K562 treated with DMSO at 1 percent for 4 hours (cell line): ENCODE data around the gene ORAI3. TPM values are rescaled to one million over a fixed set of nuclear protein-coding genes. Genes with fewer than 3 reads are reported as not detected.

ENCODE experiments used
- total RNA-seq: library from RNA; unstranded; fragments of 300-600 nt; gene quantifications from 2 replicates; pipeline ENCODE4 v1.2.3, GENCODE V29; 2022; ENCODE audit not compliant: insufficient read depth

ORAI3 gene
- 33.5 and 53.4 TPM in 2 replicates for total RNA-seq

GRCh38 chr16:30948667-30949649 is at the start of gene ORAI3:
ORAI3 (plus strand) TSS chr16:30949068; CDS start chr16:30949290, 222 bp downstream.

GRCh38 chr16:30923554-30924075 is 25.3 kb upstream of the ORAI3 start, which contains the start of gene FBXL19:
FBXL19 (plus strand) TSS chr16:30923572; CDS start chr16:30925755, 2,183 bp downstream.

GRCh38 chr16:30957456-30958174 is 8.7 kb downstream of the ORAI3 start, which contains the start of gene SETD1A:
SETD1A (plus strand) TSS chr16:30957754; CDS start chr16:30958732, 978 bp downstream.

GRCh38 chr16:30984669-30985400 is 36.0 kb downstream of the ORAI3 start, which contains the start of gene HSD3B7:
HSD3B7 (plus strand) TSS chr16:30985207; CDS start chr16:30985659, 452 bp downstream.

Other genes starting within 250 kb of the ORAI3 start
- 31.6 and 38.1 TPM in 2 replicates for gene SRCAP, start 249.9 kb upstream of the ORAI3 start, total RNA-seq
- gene PHKG2, start 200.6 kb upstream of the ORAI3 start, total RNA-seq: 49.9 and 50.4 TPM in 2 replicates
- gene CFAP119, start 187.0 kb upstream of the ORAI3 start, total RNA-seq: 8.3 and 10.7 TPM in 2 replicates
- gene RNF40, start 186.7 kb upstream of the ORAI3 start, total RNA-seq: 59.0 and 76.4 TPM in 2 replicates
- gene ZNF629, start 161.9 kb upstream of the ORAI3 start, total RNA-seq: 8.6 and 11.0 TPM in 2 replicates
- gene BCL7C, start 55.0 kb upstream of the ORAI3 start, total RNA-seq: 23.3 and 23.5 TPM in 2 replicates
- gene CTF1, start 52.5 kb upstream of the ORAI3 start, total RNA-seq: 4.3 and 5.5 TPM in 2 replicates
- 17.3 and 25.8 TPM in 2 replicates for gene FBXL19, start 25.5 kb upstream of the ORAI3 start, total RNA-seq
- 14.5 and 23.8 TPM in 2 replicates for gene SETD1A, start 8.7 kb downstream of the ORAI3 start, total RNA-seq
- 44.6 and 47.9 TPM in 2 replicates for gene HSD3B7, start 36.1 kb downstream of the ORAI3 start, total RNA-seq
- 0.31 TPM in 1 of 2 replicates, not detected in the other for gene STX1B, start 61.6 kb downstream of the ORAI3 start, total RNA-seq
- gene STX4, start 84.5 kb downstream of the ORAI3 start, total RNA-seq: 44.1 and 45.2 TPM in 2 replicates
- gene ZNF668, start 125.2 kb downstream of the ORAI3 start, total RNA-seq: 13.4 and 15.6 TPM in 2 replicates
- 12.6 and 13.5 TPM in 2 replicates for gene ZNF646, start 125.4 kb downstream of the ORAI3 start, total RNA-seq
- 3.8 and 4.7 TPM in 2 replicates for gene PRSS53, start 139.9 kb downstream of the ORAI3 start, total RNA-seq
- 148 and 159 TPM in 2 replicates for gene VKORC1, start 145.7 kb downstream of the ORAI3 start, total RNA-seq
- 41.2 and 58.7 TPM in 2 replicates for gene BCKDK, start 159.3 kb downstream of the ORAI3 start, total RNA-seq
- gene KAT8, start 168.6 kb downstream of the ORAI3 start, total RNA-seq: 90.8 and 110 TPM in 2 replicates
- 64.8 and 68.2 TPM in 2 replicates for gene PRSS8, start 186.7 kb downstream of the ORAI3 start, total RNA-seq
- not detected in 2 replicates for gene PRSS36, start 201.0 kb downstream of the ORAI3 start, total RNA-seq
- 273 and 304 TPM in 2 replicates for gene FUS, start 231.1 kb downstream of the ORAI3 start, total RNA-seq